GM21576 (cell line): ENCODE measurements around the gene NRARP.

Experiments used
- ATAC-seq: cut with Tn5 transposase; IDR thresholded peaks from one replicate; pipeline ENCODE4 v1.9.1; 2021; ENCODE audit warnings: mild to moderate bottlenecking, moderate library complexity; ENCODE audit not compliant: unreplicated experiment

NRARP gene

GRCh38 chr9:137300567-137301080 lies 1.4 kb downstream of the NRARP start:
- no peak for ATAC-seq

GRCh38 chr9:137299938-137300337 lies 2.1 kb downstream of the NRARP start:
- ATAC-seq: no peak

GRCh38 chr9:137299203-137299565 lies 2.9 kb downstream of the NRARP start:
- no peak for ATAC-seq

- ATAC-seq: no peak
Observed at GRCh38 chr9:137298401-137299202, 3.5 kb downstream of the NRARP start.

GRCh38 chr9:137297966-137298365 lies 4.1 kb downstream of the NRARP start:
- no peak for ATAC-seq

GRCh38 chr9:137296670-137297664 lies 5.1 kb downstream of the NRARP start:
- no peak for ATAC-seq

- no peak for ATAC-seq
Observed at GRCh38 chr9:137295849-137296669, 6.0 kb downstream of the NRARP start.

GRCh38 chr9:137295238-137295811 lies 6.7 kb downstream of the NRARP start:
- ATAC-seq: peak; percentile 56

- ATAC-seq: no peak
Observed at GRCh38 chr9:137294681-137295237, 7.3 kb downstream of the NRARP start.

- no peak for ATAC-seq
Observed at GRCh38 chr9:137294091-137294680, 7.9 kb downstream of the NRARP start.

GRCh38 chr9:137293482-137294090 lies 8.5 kb downstream of the NRARP start:
- no peak for ATAC-seq

GRCh38 chr9:137293094-137293481 lies 9.0 kb downstream of the NRARP start:
- no peak for ATAC-seq

- no peak for ATAC-seq
Observed at GRCh38 chr9:137286975-137287383, 15.1 kb downstream of the NRARP start.

- no peak for ATAC-seq
Observed at GRCh38 chr9:137281345-137282116, 20.5 kb downstream of the NRARP start.

- no peak for ATAC-seq
Observed at GRCh38 chr9:137280474-137281344, 21.4 kb downstream of the NRARP start.

- ATAC-seq: no peak
Observed at GRCh38 chr9:137279741-137280473, 22.2 kb downstream of the NRARP start.
